ENCODE data around the gene IGSF6. TPM values are rescaled to one million over a fixed set of nuclear protein-coding genes. Genes with fewer than 3 reads are reported as not detected.
"Not testable (repeated sequence)": the region's sequence is repeated elsewhere in the genome, so short reads cannot be mapped to it uniquely, and the experiment has no call there.

Gene IGSF6
- total RNA-seq, 1 experiment from 2014 or later, result not detected

DNA sequence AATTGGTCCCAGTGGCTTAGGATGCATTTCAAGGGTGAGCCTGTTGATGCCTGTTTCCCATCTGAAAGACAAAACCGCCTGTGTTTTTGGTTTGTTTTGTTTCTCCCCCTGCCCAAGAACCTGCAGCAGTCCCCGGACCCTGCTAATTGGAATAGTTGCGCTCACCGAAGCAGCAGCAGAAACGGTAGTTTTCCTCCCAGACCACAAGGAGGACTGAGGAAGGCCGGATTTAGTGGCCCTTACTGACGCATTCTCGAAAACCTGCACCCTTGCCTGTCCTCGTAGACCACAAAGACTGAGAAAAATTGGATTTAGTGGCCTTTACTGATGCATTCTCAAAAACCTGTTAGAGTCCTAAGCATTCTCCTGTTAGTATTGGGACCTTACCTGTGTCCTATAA, 16.7 kb downstream of the IGSF6 start:
- H3K79me1 ChIP-seq (ENCODE audit: insufficient read depth, low read depth, low read length, poor library complexity, severe bottlenecking); H2BK20ac ChIP-seq (ENCODE audit: low read depth, low read length, poor library complexity, severe bottlenecking); H3K27ac ChIP-seq (ENCODE audit: insufficient read length, low read depth, low read length); H2BK15ac ChIP-seq (ENCODE audit: low read depth, low read length); H3K9me3 ChIP-seq (ENCODE audit: control insufficient read depth, low read depth, low read length); H3K9ac ChIP-seq (ENCODE audit: extremely low read depth, insufficient read length, low read length); H3T11ph ChIP-seq (ENCODE audit: low read length); H2BK12ac ChIP-seq (ENCODE audit: insufficient read length, low read depth, low read length); H3K79me2 ChIP-seq (ENCODE audit: insufficient read depth, low read length); H2BK120ac ChIP-seq (ENCODE audit: low read depth, low read length, poor library complexity, severe bottlenecking); H3K27me3 Mint-ChIP-seq (ENCODE audit: low read depth); H3K23me2 ChIP-seq (ENCODE audit: insufficient read length, low read depth, low read length, poor library complexity, severe bottlenecking); H3K23ac ChIP-seq (ENCODE audit: insufficient read length, low read depth, low read length); H2AFZ ChIP-seq (ENCODE audit: low read length); H4K8ac ChIP-seq (replicated peaks; ENCODE audit: insufficient read length, low read depth, low read length); DNase-seq; H3K9me3 Mint-ChIP-seq; H2AK5ac ChIP-seq (ENCODE audit: insufficient read length, low read length); H4K91ac ChIP-seq (ENCODE audit: insufficient read length, low read depth, low read length); H3K27me3 ChIP-seq (ENCODE audit: insufficient read depth, low read length); H4K20me1 ChIP-seq (ENCODE audit: control insufficient read depth, insufficient read depth, insufficient read length); H3K4ac ChIP-seq (ENCODE audit: low read depth, low read length); H3K4me1 ChIP-seq (ENCODE audit: insufficient read depth, low read length); H4K5ac ChIP-seq (ENCODE audit: insufficient read length, low read depth, low read length); H3K18ac ChIP-seq (ENCODE audit: insufficient read length, low read depth, low read length); H3K4me2 ChIP-seq (ENCODE audit: insufficient read depth, insufficient read length, low read length); H2BK5ac ChIP-seq (ENCODE audit: insufficient read length, low read length); H3K14ac ChIP-seq (ENCODE audit: insufficient read depth, low read length); H3K56ac ChIP-seq (ENCODE audit: insufficient read length, low read depth, low read length); H3K4me3 Mint-ChIP-seq: not testable (repeated sequence)
- TF ChIP-seq, protein P1, sequence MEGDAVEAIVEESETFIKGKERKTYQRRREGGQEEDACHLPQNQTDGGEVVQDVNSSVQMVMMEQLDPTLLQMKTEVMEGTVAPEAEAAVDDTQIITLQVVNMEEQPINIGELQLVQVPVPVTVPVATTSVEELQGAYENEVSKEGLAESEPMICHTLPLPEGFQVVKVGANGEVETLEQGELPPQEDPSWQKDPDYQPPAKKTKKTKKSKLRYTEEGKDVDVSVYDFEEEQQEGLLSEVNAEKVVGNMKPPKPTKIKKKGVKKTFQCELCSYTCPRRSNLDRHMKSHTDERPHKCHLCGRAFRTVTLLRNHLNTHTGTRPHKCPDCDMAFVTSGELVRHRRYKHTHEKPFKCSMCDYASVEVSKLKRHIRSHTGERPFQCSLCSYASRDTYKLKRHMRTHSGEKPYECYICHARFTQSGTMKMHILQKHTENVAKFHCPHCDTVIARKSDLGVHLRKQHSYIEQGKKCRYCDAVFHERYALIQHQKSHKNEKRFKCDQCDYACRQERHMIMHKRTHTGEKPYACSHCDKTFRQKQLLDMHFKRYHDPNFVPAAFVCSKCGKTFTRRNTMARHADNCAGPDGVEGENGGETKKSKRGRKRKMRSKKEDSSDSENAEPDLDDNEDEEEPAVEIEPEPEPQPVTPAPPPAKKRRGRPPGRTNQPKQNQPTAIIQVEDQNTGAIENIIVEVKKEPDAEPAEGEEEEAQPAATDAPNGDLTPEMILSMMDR (conservative IDR thresholded peaks at IDR 0.05), result peak; percentile 40; the same call in 2 of the 3 replicates
- H3K4me1 Mint-ChIP-seq, result peaks cover 18 to 40% of the 10 kb centered on the region in 2 experiments
- no CpG with 5 or more reads among the region's 9 CpGs for WGBS (ENCODE audit: extremely low coverage, insufficient read length, low lambda C conversion rate)
- H3K27ac Mint-ChIP-seq, result peak overlapping the region in 1 of 3 experiments; percentile 81; a peak in 3 of 7 replicates
- H3K36me3 Mint-ChIP-seq (ENCODE audit: insufficient read depth in 1 of 3, low read depth in 3 of 3), result peaks cover 0 to 21% (median 5%) of the 10 kb centered on the region in 3 experiments; a peak in 6 of 7 replicates
